HG03095 (cell line): ENCODE data around the gene EPHA6.
"Not testable (repeated sequence)": the region's sequence is repeated elsewhere in the genome, so short reads cannot be mapped to it uniquely, and the experiment has no call there.

Experiments used
- ATAC-seq: cut with Tn5 transposase; IDR thresholded peaks from one replicate; pipeline ENCODE4 v1.9.1; 2021; ENCODE audit warnings: moderate library complexity; ENCODE audit not compliant: unreplicated experiment

EPHA6 gene

GRCh38 chr3:96900566-96900965, 86.2 kb downstream of the EPHA6 start:
- no peak for ATAC-seq

- ATAC-seq = no peak
Observed at GRCh38 chr3:96915445-96915844, 101.1 kb downstream of the EPHA6 start.

DNA sequence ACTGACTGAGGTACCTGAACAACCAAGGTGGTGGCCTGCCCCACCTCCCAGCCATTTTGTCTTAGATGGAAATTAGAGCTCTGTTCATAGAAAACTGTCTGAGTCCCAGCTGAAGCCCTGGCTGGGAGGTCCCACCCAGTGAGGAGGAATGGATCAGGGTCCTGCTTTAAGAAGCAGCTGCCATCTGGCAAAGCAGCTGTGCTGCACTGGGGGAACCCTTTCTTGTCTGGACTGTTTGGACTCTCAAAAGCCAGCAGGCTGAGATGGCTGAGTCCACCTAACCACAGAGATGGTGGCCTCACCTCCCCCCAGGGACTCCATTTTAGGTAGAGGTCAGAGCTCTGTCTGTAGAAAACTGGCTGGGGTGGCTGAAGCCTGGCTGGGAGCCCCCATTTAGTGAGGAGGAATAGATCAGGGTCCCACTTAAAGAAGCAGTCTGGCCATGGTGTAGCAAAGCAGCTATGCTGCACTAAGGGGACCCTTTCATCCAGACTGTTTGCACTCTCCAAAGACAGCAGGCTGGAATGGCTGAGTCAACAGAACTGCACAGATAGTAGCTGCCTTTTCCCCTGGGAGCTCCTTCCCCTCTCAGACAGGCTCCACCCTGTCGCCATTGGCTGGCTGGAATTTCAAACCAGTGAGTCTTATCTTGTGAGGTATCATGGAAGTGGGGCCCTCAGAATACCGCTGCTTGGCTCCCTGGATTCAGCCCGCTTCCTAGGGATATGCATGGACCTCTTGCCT, 116.9 kb downstream of the EPHA6 start:
- no peak for ATAC-seq

- ATAC-seq = not testable (repeated sequence)
Observed at GRCh38 chr3:96942131-96942530, 127.7 kb downstream of the EPHA6 start.

- no peak for ATAC-seq
Observed at GRCh38 chr3:96958856-96959255, 144.5 kb downstream of the EPHA6 start.

GRCh38 chr3:96959474-96959873, 145.1 kb downstream of the EPHA6 start:
- ATAC-seq = no peak

- ATAC-seq = no peak
Observed at GRCh38 chr3:96959901-96960641, 145.7 kb downstream of the EPHA6 start.

DNA sequence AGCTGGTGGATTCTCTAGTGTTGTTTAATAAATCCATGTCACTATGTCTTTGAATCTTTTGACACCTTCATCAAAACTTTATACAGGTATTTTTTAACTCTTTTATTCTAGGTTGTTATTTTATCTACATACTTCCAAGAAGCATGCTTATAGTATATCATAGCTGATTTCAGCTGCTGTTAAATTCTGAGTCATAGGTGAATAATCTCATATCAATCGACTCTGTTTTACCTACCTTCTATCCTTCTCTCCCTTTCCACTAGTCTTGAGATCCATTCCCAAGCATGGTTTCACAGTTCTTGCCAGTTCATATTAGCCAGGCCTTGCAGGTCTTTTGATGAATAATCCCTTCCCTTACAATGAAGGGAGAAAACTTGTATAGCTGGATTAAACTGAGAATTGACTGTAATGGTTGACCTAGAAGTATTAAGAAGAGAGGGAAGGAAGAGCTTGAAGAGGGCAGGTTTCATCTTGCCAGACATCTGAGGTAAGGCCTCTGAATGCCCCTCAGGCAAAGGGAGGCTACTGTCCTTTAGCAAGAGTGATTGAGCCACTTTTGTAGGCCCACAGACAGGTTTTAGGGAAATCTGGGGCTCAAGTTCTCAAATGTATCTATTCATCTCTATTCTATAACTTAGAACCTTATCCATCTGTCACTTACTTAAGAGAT, 146.4 kb downstream of the EPHA6 start:
- no peak for ATAC-seq

DNA sequence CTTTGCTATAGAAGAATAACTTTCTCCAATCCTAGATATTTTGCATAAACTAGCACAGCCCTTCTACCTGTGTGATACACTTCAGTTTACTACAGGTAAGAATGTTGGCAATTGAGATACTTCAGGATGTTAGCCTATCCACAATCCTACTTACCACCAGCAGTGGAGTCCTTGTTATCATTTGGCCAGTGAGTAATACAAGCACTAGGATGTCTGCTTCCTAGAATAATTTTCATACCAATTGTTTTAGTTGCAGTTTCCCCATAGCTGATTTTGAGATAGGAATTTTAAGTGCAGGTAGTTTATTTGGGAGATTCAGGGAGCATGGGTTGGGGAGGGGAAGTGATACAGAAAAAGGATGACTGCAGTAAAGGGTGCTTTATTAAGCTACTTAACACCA, 147.2 kb downstream of the EPHA6 start:
- no peak for ATAC-seq

- ATAC-seq = no peak
Observed at GRCh38 chr3:96966181-96966929, 152.0 kb downstream of the EPHA6 start.

DNA sequence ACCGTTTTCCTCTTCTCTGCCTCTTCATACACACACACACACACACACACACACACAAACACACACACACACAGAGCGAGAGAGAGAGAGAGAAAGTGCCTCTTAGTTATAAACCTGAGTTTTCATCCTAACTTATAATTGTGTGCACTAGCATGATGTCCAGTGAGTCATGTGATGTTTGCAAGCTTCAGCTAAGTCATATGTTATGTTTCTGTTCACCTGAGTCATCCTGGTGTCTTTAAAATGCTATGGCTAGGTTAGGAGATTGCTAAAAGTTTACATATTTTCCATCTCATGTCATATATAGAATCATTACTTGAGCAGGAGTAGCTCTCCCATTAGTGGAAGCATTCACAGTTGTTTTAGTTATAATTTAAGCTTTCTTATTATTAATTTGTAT, 155.8 kb downstream of the EPHA6 start:
- no peak for ATAC-seq

GRCh38 chr3:96977671-96978070, 163.3 kb downstream of the EPHA6 start:
- no peak for ATAC-seq

DNA sequence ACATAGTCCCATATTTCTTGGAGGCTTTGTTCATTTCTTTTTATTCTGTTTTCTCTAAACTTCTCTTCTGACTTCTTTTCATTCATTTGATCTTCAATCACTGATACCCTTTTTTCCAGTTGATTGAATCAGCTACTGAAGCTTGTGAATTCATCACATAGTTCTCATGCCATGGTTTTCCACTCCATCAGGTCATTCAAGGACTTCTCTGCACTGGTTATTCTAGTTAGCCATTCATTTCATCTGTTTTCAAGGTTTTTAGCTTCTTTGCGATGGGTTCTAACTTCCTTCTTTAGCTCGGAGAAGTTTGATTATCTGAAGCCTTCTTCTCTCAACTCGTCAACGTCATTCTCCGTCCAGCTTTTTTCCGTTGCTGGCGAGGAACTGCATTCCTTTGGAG, 169.3 kb downstream of the EPHA6 start:
- not testable (repeated sequence) for ATAC-seq

DNA sequence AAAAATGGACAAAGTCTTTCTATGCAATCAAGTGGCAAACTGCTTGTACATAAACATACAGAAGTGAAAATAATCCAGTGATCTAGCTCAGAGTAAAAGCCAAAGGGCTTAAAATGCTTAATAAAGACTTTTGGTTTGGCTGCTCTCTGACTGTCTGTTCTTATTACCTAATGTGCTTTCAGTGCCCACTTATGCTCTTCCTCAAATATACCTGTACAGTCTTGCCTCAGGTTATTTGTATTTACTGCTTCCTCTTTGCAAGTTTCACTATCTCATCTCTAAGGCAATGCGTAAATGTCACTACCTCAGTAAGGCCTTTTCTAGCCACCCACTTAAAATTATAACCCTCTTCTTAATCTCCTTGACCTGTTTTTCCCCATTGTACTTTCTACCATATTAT, 171.8 kb downstream of the EPHA6 start:
- ATAC-seq = no peak

GRCh38 chr3:96991231-96991630, 176.8 kb downstream of the EPHA6 start:
- no peak for ATAC-seq

- no peak for ATAC-seq
Observed at GRCh38 chr3:96991800-96992365, 177.5 kb downstream of the EPHA6 start.

GRCh38 chr3:96994988-96995387, 180.6 kb downstream of the EPHA6 start:
- no peak for ATAC-seq

DNA sequence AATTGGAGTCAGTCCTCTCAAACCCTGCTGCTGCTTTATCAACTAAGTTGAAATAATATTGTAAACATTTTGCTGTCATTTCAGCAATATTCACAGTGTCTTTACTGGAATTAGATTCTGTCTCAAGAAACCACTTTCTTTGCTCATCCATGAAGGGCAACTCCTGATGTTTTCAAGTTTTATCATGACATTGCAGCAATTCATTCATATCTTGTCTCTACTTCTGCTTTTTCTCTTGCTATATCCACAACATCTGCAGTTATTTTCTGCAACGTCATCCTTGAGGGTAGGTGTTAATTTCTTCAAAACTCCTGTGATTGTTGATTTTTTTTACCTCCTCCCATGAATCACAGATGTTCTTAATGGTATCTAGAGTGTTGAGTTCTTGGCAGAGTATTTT, 181.6 kb downstream of the EPHA6 start:
- no peak for ATAC-seq

DNA sequence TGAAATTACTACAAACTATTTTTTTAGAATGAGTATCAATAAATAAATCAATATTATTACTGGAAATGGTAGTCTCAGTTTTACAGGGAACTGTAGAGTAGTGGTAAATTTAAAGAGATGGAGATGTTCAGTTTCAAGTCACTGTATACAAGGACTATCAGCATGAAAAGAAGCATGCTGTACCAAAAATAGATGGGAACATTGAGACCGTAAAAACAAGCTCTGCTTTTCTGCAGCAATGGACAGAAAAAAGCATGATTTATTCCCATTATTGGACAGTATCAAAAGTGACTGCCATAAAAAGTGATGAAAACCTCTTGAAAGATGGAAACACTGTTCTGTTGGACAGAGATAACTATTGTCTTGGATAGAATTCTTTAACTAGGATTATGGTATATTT, 187.2 kb downstream of the EPHA6 start:
- ATAC-seq = no peak

DNA sequence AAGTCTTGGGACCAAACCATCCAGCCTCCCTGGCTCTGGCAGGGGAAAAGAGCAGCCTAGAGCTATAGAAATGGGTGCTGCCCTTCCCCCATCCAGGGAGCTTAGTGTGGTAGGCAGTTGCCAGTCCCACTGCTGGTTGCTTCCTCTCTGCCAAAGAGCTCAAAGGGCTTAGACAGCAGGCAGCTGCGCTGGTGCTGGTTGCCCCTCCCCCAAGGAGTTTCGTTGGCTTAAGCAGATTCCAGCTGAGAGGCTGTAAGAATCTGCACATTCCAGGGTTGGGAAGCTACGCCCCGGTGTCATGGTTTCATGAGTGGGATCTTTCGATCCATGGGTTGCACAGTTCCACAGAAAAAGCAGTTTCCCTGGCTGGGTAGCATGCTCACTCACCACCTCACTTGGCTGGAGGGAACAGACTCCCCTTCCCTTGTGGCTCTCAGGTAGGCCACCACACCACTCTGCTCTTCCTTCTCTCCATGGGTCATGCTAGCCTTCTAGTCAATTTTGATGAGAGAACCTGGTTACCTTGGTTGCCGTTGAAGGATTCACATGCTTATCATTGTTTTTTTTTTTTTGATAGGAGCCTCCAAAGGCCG, 195.1 kb downstream of the EPHA6 start:
- no peak for ATAC-seq
